Measurements from ENCODE around the gene USP50. TPM values are rescaled to one million over a fixed set of nuclear protein-coding genes. Genes with fewer than 3 reads are reported as not detected.

USP50 gene
- total and polyA plus RNA-seq, 2 donors (not counting 1 experiment from before 2014, with no cell fraction given): 0.17 to 0.34 TPM

DNA sequence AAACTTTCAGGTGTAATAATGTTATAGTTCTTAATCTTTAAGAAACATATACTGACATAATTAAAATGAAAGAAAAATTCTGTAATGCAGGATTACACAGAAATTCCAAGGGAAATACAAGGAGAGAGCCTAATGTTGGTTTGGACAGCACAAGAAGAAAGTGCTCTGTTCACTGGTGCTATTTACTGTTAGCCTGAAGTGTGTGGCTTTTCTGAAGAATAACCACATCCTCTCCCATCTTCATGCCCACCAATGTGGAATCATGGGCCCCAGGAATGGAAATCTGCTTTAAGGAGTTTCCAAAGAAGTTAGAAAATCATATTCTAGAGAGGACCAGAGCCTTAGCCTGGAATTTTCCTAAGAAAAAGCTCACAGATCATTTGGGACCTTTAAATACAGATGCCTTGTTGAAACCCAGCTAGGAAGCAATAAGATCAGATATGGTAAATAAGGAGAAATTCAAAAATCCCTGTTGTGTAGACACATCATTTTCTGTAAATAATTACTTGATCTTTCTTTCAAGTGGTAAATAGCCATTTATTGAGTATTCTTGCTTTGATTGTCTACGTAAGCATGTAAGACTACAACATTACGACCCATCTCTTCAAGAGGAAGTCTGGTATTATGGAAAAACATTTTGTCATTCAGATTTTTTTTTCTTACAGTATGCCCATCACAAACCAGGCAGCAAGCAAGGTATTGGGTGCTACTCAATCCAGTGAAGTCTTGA, 10.3 kb upstream of the USP50 start:
- Histone ChIP-seq H2AFZ (ENCODE audit: low read length) (no peak overlapping the region), H3K4me2 (ENCODE audit: extremely low read depth, insufficient read depth, low read length) (no peak overlapping the region), H3K4me3 (replicated peaks in 1 of 4; ENCODE audit: control extremely low read depth in 1 of 4, insufficient read depth in 1 of 4, low read depth in 3 of 4, low read length in 4 of 4) (no peak overlapping the region), H3K4me1 (ENCODE audit: control insufficient read depth, extremely low read depth, insufficient read depth, low read length) (no peaks in the 10 kb centered on the region), H4K20me1 (ENCODE audit: control insufficient read depth, extremely low read depth, insufficient read depth, low read length) (no peaks in the 10 kb centered on the region), H3K36me3 (ENCODE audit: control insufficient read depth, insufficient read depth, low read length) (no peaks in the 10 kb centered on the region), H3K9me3 (ENCODE audit: control insufficient read depth, insufficient read depth, low read depth, low read length) (no peaks in the 10 kb centered on the region), H3K27me3 (ENCODE audit: control insufficient read depth, insufficient read depth, low read length) (no peaks in the 10 kb centered on the region), H3K9ac (ENCODE audit: insufficient read depth, low read length) (no peak overlapping the region), H3K79me2 (ENCODE audit: control insufficient read depth, insufficient read depth, low read length) (no peaks in the 10 kb centered on the region), H3K27ac (ENCODE audit: insufficient read depth, low read length) (no peak overlapping the region)
- no peak for DNase-seq (ENCODE audit: low read depth in 2 of 2)
- TF ChIP-seq CTCF (conservative IDR thresholded peaks at IDR 0.05 in 1 of 2, IDR thresholded peaks at IDR 0.05 in 1 of 2; ENCODE audit: low read depth in 1 of 2, low read length in 2 of 2): no peak
- no peak for TF ChIP-seq EZH2 (IDR thresholded peaks at IDR 0.05; ENCODE audit: low read length, missing control alignments)

GRCh38 chr15:50552238-50552637, 5.8 kb upstream of the USP50 start:
- Histone ChIP-seq H2AFZ (ENCODE audit: low read length) (no peak overlapping the region), H3K79me2 (ENCODE audit: control insufficient read depth, insufficient read depth, low read length) (no peaks in the 10 kb centered on the region), H3K27me3 (ENCODE audit: control insufficient read depth, insufficient read depth, low read length) (no peaks in the 10 kb centered on the region), H3K36me3 (ENCODE audit: control insufficient read depth, insufficient read depth, low read length) (no peaks in the 10 kb centered on the region), H3K9me3 (ENCODE audit: control insufficient read depth, insufficient read depth, low read depth, low read length) (no peaks in the 10 kb centered on the region), H3K4me2 (ENCODE audit: extremely low read depth, insufficient read depth, low read length) (no peak overlapping the region), H3K27ac (ENCODE audit: insufficient read depth, low read length) (no peak overlapping the region), H3K9ac (ENCODE audit: insufficient read depth, low read length) (no peak overlapping the region), H3K4me1 (ENCODE audit: control insufficient read depth, extremely low read depth, insufficient read depth, low read length) (no peaks in the 10 kb centered on the region), H3K4me3 (replicated peaks in 1 of 4; ENCODE audit: control extremely low read depth in 1 of 4, insufficient read depth in 1 of 4, low read depth in 3 of 4, low read length in 4 of 4) (no peak overlapping the region), H4K20me1 (ENCODE audit: control insufficient read depth, extremely low read depth, insufficient read depth, low read length) (no peaks in the 10 kb centered on the region)
- TF ChIP-seq EZH2 (IDR thresholded peaks at IDR 0.05; ENCODE audit: low read length, missing control alignments) (no peak), CTCF (conservative IDR thresholded peaks at IDR 0.05 in 1 of 2, IDR thresholded peaks at IDR 0.05 in 1 of 2; ENCODE audit: low read depth in 1 of 2, low read length in 2 of 2) (no peak)
- no peak for DNase-seq (ENCODE audit: low read depth in 2 of 2)

GRCh38 chr15:50549326-50549725, 2.9 kb upstream of the USP50 start:
- no peaks in the 10 kb centered on the region for H3K36me3 ChIP-seq (ENCODE audit: control insufficient read depth, insufficient read depth, low read length)
- H3K9ac ChIP-seq (ENCODE audit: insufficient read depth, low read length): no peak overlapping the region
- no peak for DNase-seq (ENCODE audit: low read depth in 2 of 2)
- no peaks in the 10 kb centered on the region for H3K9me3 ChIP-seq (ENCODE audit: control insufficient read depth, insufficient read depth, low read depth, low read length)
- TF ChIP-seq EZH2 (IDR thresholded peaks at IDR 0.05; ENCODE audit: low read length, missing control alignments) (no peak), CTCF (conservative IDR thresholded peaks at IDR 0.05 in 1 of 2, IDR thresholded peaks at IDR 0.05 in 1 of 2; ENCODE audit: low read depth in 1 of 2, low read length in 2 of 2) (no peak)
- no peaks in the 10 kb centered on the region for H3K79me2 ChIP-seq (ENCODE audit: control insufficient read depth, insufficient read depth, low read length)
- H3K27ac ChIP-seq (ENCODE audit: insufficient read depth, low read length): no peak overlapping the region
- H3K27me3 ChIP-seq (ENCODE audit: control insufficient read depth, insufficient read depth, low read length): no peaks in the 10 kb centered on the region
- H2AFZ ChIP-seq (ENCODE audit: low read length): no peak overlapping the region
- no peak overlapping the region for H3K4me2 ChIP-seq (ENCODE audit: extremely low read depth, insufficient read depth, low read length)
- no peaks in the 10 kb centered on the region for H3K4me1 ChIP-seq (ENCODE audit: control insufficient read depth, extremely low read depth, insufficient read depth, low read length)
- no peaks in the 10 kb centered on the region for H4K20me1 ChIP-seq (ENCODE audit: control insufficient read depth, extremely low read depth, insufficient read depth, low read length)
- no peak overlapping the region for H3K4me3 ChIP-seq (replicated peaks in 1 of 4; ENCODE audit: control extremely low read depth in 1 of 4, insufficient read depth in 1 of 4, low read depth in 3 of 4, low read length in 4 of 4)
